HUES64 (cell line): ENCODE data around the gene CD1E.
"Not testable (repeated sequence)": the region's sequence is repeated elsewhere in the genome, so short reads cannot be mapped to it uniquely, and the experiment has no call there.

Experiments
- H3K27ac ChIP-seq: 2 replicates; pipeline ENCODE4 v1.7.0; 2013; ENCODE audit warnings: low read depth, low read length, inconsistent platforms
- H3K27me3 ChIP-seq: 2 replicates; pipeline ENCODE4 v1.6.1; 2013; ENCODE audit warnings: mild to moderate bottlenecking, low read length; ENCODE audit not compliant: insufficient read depth
- H3K36me3 ChIP-seq: 2 replicates; pipeline ENCODE4 v1.6.1; 2013; ENCODE audit warnings: mild to moderate bottlenecking, low read length; ENCODE audit not compliant: insufficient read depth
- H3K4me1 ChIP-seq: 2 replicates; pipeline ENCODE4 v1.6.1; 2013; ENCODE audit warnings: mild to moderate bottlenecking, low read length, moderate library complexity; ENCODE audit not compliant: insufficient read depth
- H3K4me3 ChIP-seq: 2 replicates; pipeline ENCODE4 v1.5.1; 2013; ENCODE audit warnings: mild to moderate bottlenecking, low read length, moderate library complexity
- H3K9ac ChIP-seq: 2 replicates; pipeline ENCODE4 v1.6.1; 2013; ENCODE audit warnings: mild to moderate bottlenecking, low read depth, low read length
- H3K9me3 ChIP-seq: 2 replicates; pipeline ENCODE4 v1.6.1; 2013; ENCODE audit warnings: low read depth, low read length; ENCODE audit not compliant: insufficient read depth
- WGBS: fragments of 150-250, 120-280 bp; methylation state at CpG from one replicate; pipeline ENCODE4 v1.1.7; 2013; ENCODE audit warnings: missing lambda C conversion rate; 5-methylcytosine and 5-hydroxymethylcytosine counted together

Gene CD1E

DNA sequence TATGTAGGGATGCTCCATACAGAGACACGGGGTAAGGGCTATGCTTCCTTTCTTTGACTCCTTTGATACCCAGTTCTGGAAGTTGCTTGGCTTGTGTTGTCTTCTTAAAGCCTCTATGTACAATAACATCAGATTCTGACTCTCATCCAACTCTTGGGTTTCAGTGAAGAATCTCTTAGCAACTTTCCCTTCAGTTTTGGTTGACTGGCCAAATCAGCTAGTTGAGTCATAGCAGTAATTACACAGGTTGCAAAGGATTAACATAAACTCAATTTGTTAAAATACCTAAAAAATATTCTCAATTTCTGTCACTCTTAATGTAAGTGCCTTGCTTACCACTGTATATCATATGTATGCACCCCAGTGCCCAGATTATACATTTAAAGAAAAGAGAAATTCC lies 9.2 kb downstream of the CD1E start:
- no peak overlapping the region for H3K27ac ChIP-seq
- H3K36me3 ChIP-seq: no peaks in the 10 kb centered on the region
- no peaks in the 10 kb centered on the region for H3K9me3 ChIP-seq
- H3K27me3 ChIP-seq: no peaks in the 10 kb centered on the region
- WGBS: 86% methylated on average over 1 of the region's 1 CpG
- H3K9ac ChIP-seq: no peak overlapping the region
- no peak overlapping the region for H3K4me3 ChIP-seq
- H3K4me1 ChIP-seq: no peaks in the 10 kb centered on the region

DNA sequence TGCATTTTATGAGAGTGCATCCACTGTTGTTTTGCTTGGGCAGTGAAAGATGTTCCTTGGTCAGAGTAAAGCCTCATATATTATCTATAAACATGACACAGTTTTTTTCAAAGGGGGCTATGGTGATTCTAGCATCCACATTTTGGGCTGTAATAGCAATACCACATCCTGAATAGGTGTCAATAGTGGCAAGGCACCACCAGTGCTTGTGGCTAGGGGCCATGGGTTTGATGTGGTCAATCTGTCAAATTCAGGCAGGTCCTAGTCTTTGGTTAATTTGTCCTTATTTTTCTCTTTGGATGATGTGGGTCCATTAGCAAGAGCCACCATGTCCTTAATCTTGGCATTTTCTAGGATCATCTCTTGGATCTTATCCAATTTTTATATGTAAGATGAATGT lies 13.1 kb downstream of the CD1E start:
- Histone ChIP-seq H3K36me3 (no peaks in the 10 kb centered on the region), H3K9me3 (no peaks in the 10 kb centered on the region), H3K9ac (no peak overlapping the region), H3K4me1 (no peaks in the 10 kb centered on the region), H3K4me3 (no peak overlapping the region), H3K27ac (no peak overlapping the region), H3K27me3 (no peaks in the 10 kb centered on the region)

GRCh38 chr1:158371188-158371953 lies 17.7 kb downstream of the CD1E start:
- H3K4me1 ChIP-seq: no peaks in the 10 kb centered on the region
- 93% methylated on average over 6 of the region's 6 CpGs for WGBS
- no peaks in the 10 kb centered on the region for H3K9me3 ChIP-seq
- no peaks in the 10 kb centered on the region for H3K36me3 ChIP-seq
- no peak overlapping the region for H3K9ac ChIP-seq
- no peaks in the 10 kb centered on the region for H3K27me3 ChIP-seq
- no peak overlapping the region for H3K27ac ChIP-seq
- no peak overlapping the region for H3K4me3 ChIP-seq

GRCh38 chr1:158374101-158374500 lies 20.4 kb downstream of the CD1E start:
- not testable (repeated sequence) for H3K4me1 ChIP-seq, H3K4me3 ChIP-seq, H3K36me3 ChIP-seq, H3K9ac ChIP-seq, H3K9me3 ChIP-seq, H3K27ac ChIP-seq, H3K27me3 ChIP-seq
- WGBS: 95% methylated on average over 25 of the region's 25 CpGs

DNA sequence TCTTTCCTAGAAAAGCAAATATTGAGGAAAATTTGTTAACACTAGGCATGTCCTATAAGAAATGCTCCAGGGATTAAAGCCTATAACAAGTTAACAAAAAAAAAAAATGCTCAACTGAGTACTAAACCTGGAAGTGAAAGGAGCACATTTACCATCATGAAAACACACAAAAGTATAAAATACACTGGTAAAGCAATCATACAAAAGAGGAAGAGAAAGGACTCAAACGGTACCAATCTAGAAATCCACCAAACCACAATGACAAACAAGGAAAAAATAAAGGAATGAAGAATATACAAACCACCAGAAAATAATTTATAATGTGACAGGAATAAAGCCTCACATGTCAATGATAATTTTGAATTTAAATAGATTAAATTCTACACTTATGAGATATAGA lies 21.2 kb downstream of the CD1E start:
- Histone ChIP-seq H3K9me3 (no peaks in the 10 kb centered on the region), H3K4me1 (no peaks in the 10 kb centered on the region), H3K36me3 (no peaks in the 10 kb centered on the region), H3K27ac (no peak overlapping the region), H3K27me3 (no peaks in the 10 kb centered on the region), H3K9ac (no peak overlapping the region), H3K4me3 (no peak overlapping the region)
- no CpG with 5 or more reads among the region's 1 CpG for WGBS

DNA sequence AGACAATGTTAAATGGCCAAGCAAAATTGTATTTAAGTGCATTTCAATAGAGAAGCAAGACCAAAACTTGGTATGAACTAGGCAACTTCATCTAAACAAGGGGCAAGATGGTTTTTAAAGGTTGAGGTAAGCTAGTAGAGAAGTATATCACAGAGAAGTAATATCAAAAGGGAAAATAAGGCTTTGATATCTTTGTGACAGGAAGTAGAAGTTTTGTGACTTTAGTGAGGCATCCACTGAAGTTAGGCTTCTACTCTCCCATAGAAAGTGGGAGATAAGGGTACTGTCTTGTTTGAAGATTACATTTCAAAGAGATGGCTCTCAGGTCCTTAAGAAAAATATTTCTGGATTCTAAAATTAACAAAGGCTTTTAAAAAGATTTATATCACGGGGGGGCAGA lies 36.6 kb downstream of the CD1E start:
- no peak overlapping the region for H3K27ac ChIP-seq
- H3K27me3 ChIP-seq: no peaks in the 10 kb centered on the region
- no peak overlapping the region for H3K9ac ChIP-seq
- no CpG with 5 or more reads among the region's 1 CpG for WGBS
- H3K4me3 ChIP-seq: no peak overlapping the region
- no peaks in the 10 kb centered on the region for H3K9me3 ChIP-seq
- no peaks in the 10 kb centered on the region for H3K36me3 ChIP-seq
- H3K4me1 ChIP-seq: no peaks in the 10 kb centered on the region

DNA sequence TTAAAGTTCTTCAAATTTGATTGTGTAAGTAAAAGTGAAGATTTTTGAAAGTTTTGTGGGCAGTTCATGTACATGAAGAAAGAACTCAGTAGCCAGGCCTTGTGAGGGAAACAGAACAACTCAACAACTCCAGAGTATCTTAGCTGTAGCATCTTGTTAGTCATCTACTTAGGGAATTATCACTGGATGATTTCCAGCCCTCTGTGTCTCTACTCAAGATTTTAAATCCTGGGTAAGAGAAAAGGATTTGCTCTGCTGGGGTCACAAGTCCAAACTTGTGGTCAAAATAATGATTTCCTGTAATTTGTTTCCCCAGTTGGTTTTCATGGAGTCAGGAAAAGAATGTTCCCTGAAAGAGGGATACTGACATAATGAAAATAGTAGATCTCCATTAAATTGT lies 37.4 kb downstream of the CD1E start:
- Histone ChIP-seq H3K4me1 (no peaks in the 10 kb centered on the region), H3K27ac (no peak overlapping the region), H3K27me3 (no peaks in the 10 kb centered on the region), H3K9me3 (no peaks in the 10 kb centered on the region), H3K9ac (no peak overlapping the region), H3K4me3 (no peak overlapping the region), H3K36me3 (no peaks in the 10 kb centered on the region)

GRCh38 chr1:158393476-158393875 lies 39.8 kb downstream of the CD1E start:
- Histone ChIP-seq H3K9ac (no peak overlapping the region), H3K9me3 (no peaks in the 10 kb centered on the region), H3K27me3 (no peaks in the 10 kb centered on the region), H3K4me3 (no peak overlapping the region), H3K36me3 (no peaks in the 10 kb centered on the region), H3K4me1 (no peaks in the 10 kb centered on the region), H3K27ac (no peak overlapping the region)
- 90% methylated on average over 4 of the region's 5 CpGs for WGBS

DNA sequence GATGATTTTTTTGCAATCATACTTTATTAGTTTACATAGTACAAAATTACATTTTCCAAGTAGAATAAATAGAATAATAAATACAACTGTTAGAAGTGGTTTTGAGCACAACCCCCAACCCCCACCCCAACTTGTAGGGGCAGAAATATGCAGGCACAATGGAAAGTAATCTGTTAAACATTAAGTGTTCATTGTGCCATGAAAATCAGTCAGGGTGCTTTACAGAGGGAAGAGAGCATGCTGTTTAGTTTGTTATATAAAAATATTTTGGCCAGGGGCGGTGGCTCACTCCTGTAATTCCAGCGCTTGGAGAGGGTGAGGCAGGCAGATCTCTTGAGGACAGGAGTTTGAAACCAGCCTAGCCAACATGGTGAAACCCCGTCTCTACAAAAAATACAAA lies 43.0 kb downstream of the CD1E start:
- Histone ChIP-seq H3K4me3 (no peak overlapping the region), H3K27me3 (no peaks in the 10 kb centered on the region), H3K9me3 (no peaks in the 10 kb centered on the region), H3K27ac (no peak overlapping the region), H3K36me3 (no peaks in the 10 kb centered on the region), H3K9ac (no peak overlapping the region), H3K4me1 (no peaks in the 10 kb centered on the region)
- 98% methylated on average over 3 of the region's 3 CpGs for WGBS

- Histone ChIP-seq H3K27ac (no peak within 1 kb of the TSS), H3K9me3 (no peaks in the 10 kb centered on the region), H3K4me3 (no peak within 1 kb of the TSS), H3K36me3 (no peaks in the 10 kb centered on the region), H3K9ac (no peak within 1 kb of the TSS), H3K4me1 (no peaks in the 10 kb centered on the region), H3K27me3 (no peaks in the 10 kb centered on the region)
- WGBS: 91% methylated on average over 5 of the region's 5 CpGs
Observed at GRCh38 chr1:158398818-158399514, 45.3 kb downstream of the CD1E start, which contains the start of gene OR10T2. Gene OR10T2, minus strand, starts transcription at chr1:158399466. Its CDS starts 0 bp downstream, at chr1:158399466.

DNA sequence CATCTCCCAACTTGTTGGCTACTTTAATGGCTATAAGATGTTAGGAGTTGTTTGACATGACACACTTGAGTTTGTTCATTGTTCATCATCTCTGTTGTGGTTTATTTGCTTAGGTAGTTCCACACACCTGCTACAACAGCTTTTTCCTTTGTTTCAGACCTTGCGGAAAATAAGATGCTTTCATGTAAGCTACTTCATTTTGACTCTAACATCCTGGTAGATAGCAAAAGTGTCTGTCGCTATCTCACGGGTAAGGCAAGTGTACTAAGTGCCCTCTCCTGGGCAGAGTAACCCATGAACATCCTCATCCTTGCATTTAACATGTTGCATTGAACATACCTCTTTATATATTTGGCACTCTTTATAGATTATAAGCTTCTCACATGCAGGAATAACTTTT lies 47.2 kb downstream of the CD1E start:
- WGBS: 96% methylated on average over 3 of the region's 3 CpGs
- H3K4me1 ChIP-seq: no peaks in the 10 kb centered on the region
- H3K27me3 ChIP-seq: no peaks in the 10 kb centered on the region

More for the DNA sequence above, 47.2 kb downstream of the CD1E start:
- Histone ChIP-seq H3K9ac (no peak overlapping the region), H3K36me3 (no peaks in the 10 kb centered on the region), H3K27ac (no peak overlapping the region), H3K4me3 (no peak overlapping the region), H3K9me3 (no peaks in the 10 kb centered on the region)
